ENCODE data around the gene PARD3.

PARD3 gene

GRCh38 chr10:34154383-34154900 lies 660.7 kb downstream of the PARD3 start:
- DNase-seq (ENCODE audit: low read depth): no peak

- DNase-seq (ENCODE audit: low read depth): no peak
Measured at GRCh38 chr10:34153663-34154382, 661.3 kb downstream of the PARD3 start.

- no peak for DNase-seq (ENCODE audit: low read depth)
Measured at GRCh38 chr10:34152434-34152833, 662.7 kb downstream of the PARD3 start.

GRCh38 chr10:34151931-34152330 lies 663.2 kb downstream of the PARD3 start:
- no peak for DNase-seq (ENCODE audit: low read depth)

GRCh38 chr10:34151481-34151880 lies 663.6 kb downstream of the PARD3 start:
- DNase-seq (ENCODE audit: low read depth): no peak

- no peak for DNase-seq (ENCODE audit: low read depth)
Measured at GRCh38 chr10:34150103-34150502, 665.0 kb downstream of the PARD3 start.

- DNase-seq (ENCODE audit: low read depth): no peak
Measured at GRCh38 chr10:34148305-34148657, 666.8 kb downstream of the PARD3 start.

GRCh38 chr10:34147641-34148304 lies 667.3 kb downstream of the PARD3 start:
- DNase-seq (ENCODE audit: low read depth): no peak

- DNase-seq (ENCODE audit: low read depth): no peak
Measured at GRCh38 chr10:34145715-34146114, 669.4 kb downstream of the PARD3 start.

- DNase-seq (ENCODE audit: low read depth): no peak
Measured at GRCh38 chr10:34143466-34143865, 671.6 kb downstream of the PARD3 start.

- DNase-seq (ENCODE audit: low read depth): no peak
Measured at GRCh38 chr10:34141032-34141680, 673.9 kb downstream of the PARD3 start.

GRCh38 chr10:34139559-34139958 lies 675.5 kb downstream of the PARD3 start:
- no peak for DNase-seq (ENCODE audit: low read depth)

- DNase-seq (ENCODE audit: low read depth): no peak
Measured at GRCh38 chr10:34137955-34138354, 677.1 kb downstream of the PARD3 start.

GRCh38 chr10:34137201-34137600 lies 677.9 kb downstream of the PARD3 start:
- no peak for DNase-seq (ENCODE audit: low read depth)

- no peak for DNase-seq (ENCODE audit: low read depth)
Measured at GRCh38 chr10:34135515-34135914, 679.6 kb downstream of the PARD3 start.

GRCh38 chr10:34134602-34135001 lies 680.5 kb downstream of the PARD3 start:
- DNase-seq (ENCODE audit: low read depth): no peak

- no peak for DNase-seq (ENCODE audit: low read depth)
Measured at GRCh38 chr10:34133406-34133805, 681.7 kb downstream of the PARD3 start.

- DNase-seq (ENCODE audit: low read depth): no peak
Measured at GRCh38 chr10:34131152-34131551, 683.9 kb downstream of the PARD3 start.

- DNase-seq (ENCODE audit: low read depth): no peak
Measured at GRCh38 chr10:34127676-34128075, 687.4 kb downstream of the PARD3 start.

- no peak for DNase-seq (ENCODE audit: low read depth)
Measured at GRCh38 chr10:34126371-34127151, 688.5 kb downstream of the PARD3 start.

- DNase-seq (ENCODE audit: low read depth): no peak
Measured at GRCh38 chr10:34125702-34126101, 689.4 kb downstream of the PARD3 start.

GRCh38 chr10:34124522-34125035 lies 690.5 kb downstream of the PARD3 start:
- no peak for DNase-seq (ENCODE audit: low read depth)
